ENCODE data around the gene ZDHHC6. TPM values are rescaled to one million over a fixed set of nuclear protein-coding genes. Genes with fewer than 3 reads are reported as not detected.
"Not testable (repeated sequence)": the region's sequence is repeated elsewhere in the genome, so short reads cannot be mapped to it uniquely, and the experiment has no call there.

Gene ZDHHC6
- total RNA-seq, 4 donors from 2014 or later = 20.2 to 44.1 (median 31.8) TPM

- H3K4me1 ChIP-seq = no peaks in the 10 kb centered on the region
- TF ChIP-seq CTCF (IDR thresholded peaks at IDR 0.05) (no peak), POLR2A (IDR thresholded peaks at IDR 0.05) (no peak), EP300 (IDR thresholded peaks at IDR 0.05) (no peak)
- DNase-seq (ENCODE audit: low spot score in 2 of 2) = no peak
- H3K27ac ChIP-seq = no peak overlapping the region
- WGBS, 2 donors = 95% methylated on average over 3 of the region's 3 CpGs
- no peak overlapping the region for H3K4me3 ChIP-seq
- H3K27me3 ChIP-seq = no peaks in the 10 kb centered on the region
- H3K36me3 ChIP-seq = peaks cover 0 to 29% (median 0%) of the 10 kb centered on the region in 3 donors
- no peaks in the 10 kb centered on the region for H3K9me3 ChIP-seq
Measured at GRCh38 chr10:112421731-112422130, 25.0 kb downstream of the ZDHHC6 start.

DNA sequence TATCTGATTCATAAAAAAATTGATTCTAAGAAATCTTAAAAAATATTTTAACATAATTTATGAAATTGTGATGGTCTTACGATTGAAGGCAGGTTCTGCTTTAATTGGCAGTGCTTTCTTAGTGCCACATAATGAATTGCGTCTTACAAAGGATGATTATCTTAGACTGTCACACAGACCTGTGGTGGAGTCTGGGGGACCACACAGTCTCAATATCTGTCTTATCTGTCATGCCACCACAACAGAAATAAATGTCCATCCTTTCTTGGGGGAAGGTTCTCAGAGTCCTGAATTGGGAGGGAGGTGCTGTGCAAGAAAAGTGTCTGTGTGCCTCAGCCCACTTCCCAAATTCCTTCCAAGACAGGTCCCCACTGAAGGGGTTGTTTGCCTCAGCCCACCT lies 34.0 kb downstream of the ZDHHC6 start:
- 91 to 92% methylated on average over 2 of the region's 2 CpGs for WGBS, 2 donors
- H3K4me3 ChIP-seq = no peak overlapping the region

GRCh38 chr10:112409755-112410154 lies 37.0 kb downstream of the ZDHHC6 start:
- DNase-seq (ENCODE audit: low spot score in 2 of 2) = no peak
- Histone ChIP-seq H3K9me3 (no peaks in the 10 kb centered on the region), H3K36me3 (peaks cover 0 to 16% (median 6%) of the 10 kb centered on the region in 3 donors), H3K27ac (no peak overlapping the region), H3K4me1 (no peaks in the 10 kb centered on the region), H3K27me3 (no peaks in the 10 kb centered on the region), H3K4me3 (no peak overlapping the region)
- 78 to 81% methylated on average over 4 of the region's 4 CpGs for WGBS, 2 donors
- TF ChIP-seq EP300 (IDR thresholded peaks at IDR 0.05) = no peak
- no peak for TF ChIP-seq CTCF (IDR thresholded peaks at IDR 0.05)
- TF ChIP-seq POLR2A (IDR thresholded peaks at IDR 0.05) = no peak

More for the DNA sequence above, 34.0 kb downstream of the ZDHHC6 start:
- H3K36me3 ChIP-seq = peaks cover 0 to 17% (median 3%) of the 10 kb centered on the region in 3 donors
- H3K9me3 ChIP-seq = no peaks in the 10 kb centered on the region
- H3K27ac ChIP-seq = no peak overlapping the region
- DNase-seq (ENCODE audit: low spot score in 2 of 2) = no peak
- no peaks in the 10 kb centered on the region for H3K27me3 ChIP-seq
- no peaks in the 10 kb centered on the region for H3K4me1 ChIP-seq
- TF ChIP-seq POLR2A (IDR thresholded peaks at IDR 0.05) (no peak), EP300 (IDR thresholded peaks at IDR 0.05) (no peak), CTCF (IDR thresholded peaks at IDR 0.05) (no peak)

DNA sequence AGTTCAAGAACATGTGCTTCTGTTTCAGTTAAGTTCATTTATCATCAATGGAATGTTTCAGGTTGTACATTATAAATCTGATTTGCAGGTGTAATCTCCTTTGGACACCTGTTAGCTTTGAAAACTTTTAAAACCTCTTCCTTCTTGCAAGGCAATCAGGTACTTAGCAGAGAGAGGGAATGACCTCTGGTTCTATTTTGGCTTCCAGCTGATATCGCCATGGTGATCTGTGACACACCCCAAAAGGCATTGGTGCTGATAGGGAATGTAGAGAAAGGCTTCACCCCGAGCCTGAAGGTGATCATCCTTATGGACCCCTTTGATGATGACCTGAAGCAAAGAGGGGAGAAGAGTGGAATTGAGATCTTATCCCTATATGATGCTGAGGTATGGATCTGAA lies 37.4 kb downstream of the ZDHHC6 start:
- no peak overlapping the region for H3K27ac ChIP-seq
- no peaks in the 10 kb centered on the region for H3K4me1 ChIP-seq
- TF ChIP-seq POLR2A (IDR thresholded peaks at IDR 0.05) = no peak
- no peak for TF ChIP-seq CTCF (IDR thresholded peaks at IDR 0.05)
- TF ChIP-seq EP300 (IDR thresholded peaks at IDR 0.05) = no peak
- no peaks in the 10 kb centered on the region for H3K9me3 ChIP-seq
- no peaks in the 10 kb centered on the region for H3K27me3 ChIP-seq
- H3K4me3 ChIP-seq = no peak overlapping the region
- 73 to 75% methylated on average over 2 of the region's 2 CpGs for WGBS, 2 donors
- DNase-seq (ENCODE audit: low spot score in 2 of 2) = no peak
- H3K36me3 ChIP-seq = peaks cover 0 to 16% (median 8%) of the 10 kb centered on the region in 3 donors

DNA sequence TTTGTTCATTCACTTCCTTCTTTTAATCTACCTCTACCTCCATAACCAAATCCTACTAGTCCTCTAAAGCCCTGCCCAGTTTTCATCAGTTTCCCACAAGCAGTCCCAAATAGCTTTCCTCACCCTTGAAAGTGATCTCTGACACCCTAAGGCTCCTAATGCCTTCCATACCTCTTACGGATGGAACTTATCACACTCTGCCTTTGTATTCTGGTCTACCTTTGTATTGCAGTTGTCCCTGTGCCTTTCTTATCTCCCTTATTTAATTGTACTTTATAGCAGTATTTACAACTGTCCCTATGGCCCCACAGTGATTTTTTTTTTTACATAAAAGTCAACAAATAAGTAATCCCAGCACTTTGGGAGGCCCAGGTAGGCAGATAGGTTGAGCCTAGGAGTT lies 39.0 kb downstream of the ZDHHC6 start:
- WGBS, 2 donors = 89 to 91% methylated on average over 1 of the region's 1 CpG
- Histone ChIP-seq H3K4me1 (no peaks in the 10 kb centered on the region), H3K27me3 (no peaks in the 10 kb centered on the region), H3K36me3 (peaks cover 0 to 11% (median 9%) of the 10 kb centered on the region in 3 donors), H3K27ac (no peak overlapping the region), H3K4me3 (no peak overlapping the region), H3K9me3 (no peaks in the 10 kb centered on the region)
- no peak for DNase-seq (ENCODE audit: low spot score in 2 of 2)
- TF ChIP-seq EP300 (IDR thresholded peaks at IDR 0.05) = no peak
- TF ChIP-seq CTCF (IDR thresholded peaks at IDR 0.05) = no peak
- no peak for TF ChIP-seq POLR2A (IDR thresholded peaks at IDR 0.05)

- peaks cover 0 to 11% (median 9%) of the 10 kb centered on the region in 3 donors for H3K36me3 ChIP-seq
- H3K27ac ChIP-seq; H3K4me1 ChIP-seq; H3K27me3 ChIP-seq; H3K9me3 ChIP-seq; H3K4me3 ChIP-seq; DNase-seq (ENCODE audit: low spot score in 2 of 2): not testable (repeated sequence)
- 69 to 83% methylated on average over 2 of the region's 2 CpGs for WGBS, 2 donors
Measured at GRCh38 chr10:112406806-112407205, 39.9 kb downstream of the ZDHHC6 start.

All from tibial nerve (tissue), 4 donors.